ENCODE results near the gene ASTE1. TPM values are rescaled to one million over a fixed set of nuclear protein-coding genes. Genes with fewer than 3 reads are reported as not detected.

ASTE1 gene
- total RNA-seq, 4 donors from 2014 or later, result 4.4 to 6.8 (median 5.2) TPM

- no peak for TF ChIP-seq CTCF (IDR thresholded peaks at IDR 0.05; ENCODE audit: low read depth)
Observed at GRCh38 chr3:131050001-131050400, 23.4 kb upstream of the ASTE1 start.

GRCh38 chr3:131048030-131048429, 21.4 kb upstream of the ASTE1 start:
- TF ChIP-seq CTCF (IDR thresholded peaks at IDR 0.05; ENCODE audit: low read depth), result no peak

GRCh38 chr3:131047582-131047981, 21.0 kb upstream of the ASTE1 start:
- no peak for TF ChIP-seq CTCF (IDR thresholded peaks at IDR 0.05; ENCODE audit: low read depth)

- no peak for TF ChIP-seq CTCF (IDR thresholded peaks at IDR 0.05; ENCODE audit: low read depth)
Observed at GRCh38 chr3:131038326-131038725, 11.7 kb upstream of the ASTE1 start.

GRCh38 chr3:131036986-131037385, 10.4 kb upstream of the ASTE1 start:
- no peak for TF ChIP-seq CTCF (IDR thresholded peaks at IDR 0.05; ENCODE audit: low read depth)

- no peak for TF ChIP-seq CTCF (IDR thresholded peaks at IDR 0.05; ENCODE audit: low read depth)
Observed at GRCh38 chr3:131036200-131036816, 9.7 kb upstream of the ASTE1 start.

- TF ChIP-seq CTCF (IDR thresholded peaks at IDR 0.05; ENCODE audit: low read depth), result no peak
Observed at GRCh38 chr3:131033480-131034080, 7.0 kb upstream of the ASTE1 start.

Data from subcutaneous adipose tissue (tissue), 4 donors.